GM12878 (cell line): Measurements from ENCODE around the gene MIEF1. TPM values are rescaled to one million over a fixed set of nuclear protein-coding genes. Genes with fewer than 3 reads are reported as not detected.

Experiments
- ATAC-seq: fragments of 200-7000 bp; cut with Tn5 transposase; 3 replicates; pipeline ENCODE4 v1.9.1; 2020; ENCODE audit warnings: mild to moderate bottlenecking, moderate library complexity
- BruUV-seq: library from RNA; stranded (reverse); fragments of 400-500 nt; replicated peaks from 2 replicates; lab custom pipeline; 2021; lab: Mats Ljungman, UMichigan
- CTCF ChIA-PET: fragments of 300-600 bp; sonication (Branson Sonifier 250); formaldehyde crosslinking; extraction: SDS; loops from one replicate; lab custom pipeline; 2021; ENCODE audit warnings: inconsistent platforms; lab: Yijun Ruan, JAX
- POLR2A ChIA-PET: fragments of 350-600 bp; formaldehyde crosslinking; extraction: SDS; loops from one replicate; lab custom pipeline; 2021; ENCODE audit warnings: inconsistent platforms; lab: Charles Lee
- RAD21 ChIA-PET: fragments of 300-600 bp; sonication (Branson Sonifier 250); formaldehyde crosslinking; loops from one replicate; lab custom pipeline; 2023; ENCODE audit warnings: antibody characterized with exemption; ENCODE audit not compliant: unreplicated experiment; lab: Charles Lee
- SMC1A ChIA-PET: fragments of 300-600 bp; sonication (Branson Sonifier 250); formaldehyde crosslinking; loops from one replicate; lab custom pipeline; 2023; ENCODE audit not compliant: unreplicated experiment, uncharacterized antibody; lab: Charles Lee
- DNase-seq: peaks from one replicate; pipeline ENCODE4 v3.0.0-alpha.2; 2011; ENCODE audit warnings: low read depth, low spot score
- FAIRE-seq: peaks from 3 replicates; lab custom pipeline; 2011; peaks lifted over from hg19 to GRCh38; lab: Jason Lieb, UNC
- H2AFZ ChIP-seq: 2 replicates; pipeline ENCODE4 v1.6.0; 2011; ENCODE audit warnings: low read depth, low read length, control low read depth; ENCODE audit not compliant: control insufficient read depth
- H3K27ac ChIP-seq: 2 replicates; pipeline ENCODE4 v1.5.1; 2011; ENCODE audit warnings: control low read depth; ENCODE audit not compliant: control insufficient read depth, insufficient read depth
- H3K27me3 ChIP-seq, 2 experiments: replicated peaks in 1 of 2; 2 replicates each; pipeline versions ENCODE4 v1.6.0 to v1.6.1; 2011; ENCODE audit warnings: low read length in 1 of 2; ENCODE audit not compliant: control insufficient read depth in 2 of 2, insufficient read depth in 2 of 2
- H3K36me3 ChIP-seq, 2 experiments: 2 replicates each; pipeline ENCODE4 v1.5.1; 2011; ENCODE audit warnings: low read length in 1 of 2; ENCODE audit not compliant: control insufficient read depth in 2 of 2, insufficient read depth in 2 of 2
- H3K4me1 ChIP-seq: 2 replicates; pipeline ENCODE4 v1.6.1; 2011; ENCODE audit warnings: mild to moderate bottlenecking, low read length, moderate library complexity, mixed read lengths; ENCODE audit not compliant: control insufficient read depth, insufficient read depth
- H3K4me2 ChIP-seq: 2 replicates; pipeline ENCODE4 v1.6.0; 2011; ENCODE audit warnings: control low read depth; ENCODE audit not compliant: control insufficient read depth, insufficient read depth
- H3K4me3 ChIP-seq: fragments of 200-600 bp; sonication (generic); 2 replicates; pipeline ENCODE4 v1.5.1; 2016
- H3K79me2 ChIP-seq: 2 replicates; pipeline ENCODE4 v1.6.0; 2011; ENCODE audit warnings: low read length; ENCODE audit not compliant: control insufficient read depth, insufficient read depth
- H3K9ac ChIP-seq: 2 replicates; pipeline ENCODE4 v1.8.0; 2011; ENCODE audit warnings: low read length, control low read depth, mixed read lengths; ENCODE audit not compliant: control insufficient read depth, insufficient read depth
- H3K9me3 ChIP-seq: replicated peaks from 3 replicates; pipeline ENCODE4 v1.5.1; 2011; ENCODE audit warnings: mild to moderate bottlenecking, low read length; ENCODE audit not compliant: control insufficient read depth, insufficient read depth
- H4K20me1 ChIP-seq: 2 replicates; pipeline ENCODE4 v1.6.0; 2011; ENCODE audit not compliant: control insufficient read depth, insufficient read depth
- ELK1 ChIP-seq: IDR thresholded peaks from 2 replicates; pipeline ENCODE4 v1.6.1; 2012; ENCODE audit warnings: low read depth, low read length, improper control_type of control experiment
- EZH2 ChIP-seq: IDR thresholded peaks from 2 replicates; pipeline ENCODE4 v1.6.1; 2012; ENCODE audit warnings: low read depth, mild to moderate bottlenecking, control low read depth, inconsistent platforms, low read length, borderline replicate concordance; ENCODE audit not compliant: control insufficient read depth
- FOXM1 ChIP-seq: IDR thresholded peaks from 2 replicates; pipeline ENCODE4 v1.6.1; 2012; ENCODE audit warnings: low read depth, mild to moderate bottlenecking, inconsistent platforms, low read length, moderate library complexity
- REST ChIP-seq: IDR thresholded peaks from 2 replicates; pipeline ENCODE4 v1.6.1; 2012; ENCODE audit warnings: mild to moderate bottlenecking, low read depth, low read length
- TARDBP ChIP-seq: IDR thresholded peaks from 2 replicates; pipeline ENCODE4 v1.6.1; 2016; ENCODE audit warnings: borderline replicate concordance
- WGBS: methylation state at CpG from one replicate; pipeline ENCODE4 v1.1.6; 2016; ENCODE audit warnings: low lambda C conversion rate; ENCODE audit not compliant: insufficient replicate concordance, insufficient coverage; ENCODE audit errors: missing lambda C conversion rate; 5-methylcytosine and 5-hydroxymethylcytosine counted together
- in situ Hi-C: fragments of 300-500 bp; cut with MboI; formaldehyde crosslinking; loops from 9 replicates; pipeline ENCODE4 v1.14.3; 2018; ENCODE audit warnings: mixed read lengths
- intact Hi-C: fragments of 100-400 bp; cut with micrococcal nuclease; formaldehyde crosslinking; loops from one replicate; pipeline ENCODE4 v1.14.2; 2022; ENCODE audit not compliant: unreplicated experiment
- polyA plus RNA-seq, 11 experiments: library from polyadenylated mRNA; depleted of rRNA in 4 of 11; unstranded in 6 of 11; stranded (reverse) in 5 of 11; fragments of >200 nt; fragmentation: Nextera tagmentation in 4 of 11; fragmentation: Illumina TruSeq in 1 of 11; extraction: Ambion mirVana in 4 of 11; extraction: Trizol in 1 of 11; gene quantifications; 1 replicate in 1 of 11; 2 replicates in 10 of 11; pipeline versions ENCODE4 v1.2.1 to v1.2.3, GENCODE V29; 2011 to 2016; ENCODE audit warnings: inconsistent platforms in 2 of 11, missing spikeins in 2 of 11, low read depth in 1 of 11
- total RNA-seq, 4 experiments: library from RNA; depleted of rRNA in 3 of 4; stranded (reverse); fragments of >200 nt in 3 of 4; fragmentation: Illumina TruSeq in 1 of 4; extraction: Trizol in 1 of 4; gene quantifications; 2 replicates each; pipeline versions ENCODE4 v1.2.1 to v1.2.3, GENCODE V29; 2013 to 2021
- TF ChIP-seq, protein P1 (sequence below): fragments of 450-650 bp; IDR thresholded peaks from 2 replicates; pipeline ENCODE4 v1.6.1; 2018; ENCODE audit warnings: borderline replicate concordance, mild to moderate bottlenecking; ENCODE audit not compliant: partially characterized antibody
- TF ChIP-seq, protein P2 (sequence below): IDR thresholded peaks from 2 replicates; pipeline ENCODE4 v1.6.1; 2011; ENCODE audit warnings: borderline replicate concordance, low read depth, mild to moderate bottlenecking, moderate library complexity, low read length; ENCODE audit not compliant: insufficient read depth, poor library complexity, severe bottlenecking
- TF ChIP-seq, protein P3 (sequence below): fragments of 450-650 bp; IDR thresholded peaks from 2 replicates; pipeline ENCODE4 v1.6.1; 2017; ENCODE audit warnings: mild to moderate bottlenecking, moderate library complexity

Gene MIEF1
- total and polyA plus RNA-seq, 10 of the 15 experiments (the other 5 are each of a cell fraction or from before 2014, with no cell fraction given) = 12.4 to 52.3 (median 29.3) TPM

DNA sequence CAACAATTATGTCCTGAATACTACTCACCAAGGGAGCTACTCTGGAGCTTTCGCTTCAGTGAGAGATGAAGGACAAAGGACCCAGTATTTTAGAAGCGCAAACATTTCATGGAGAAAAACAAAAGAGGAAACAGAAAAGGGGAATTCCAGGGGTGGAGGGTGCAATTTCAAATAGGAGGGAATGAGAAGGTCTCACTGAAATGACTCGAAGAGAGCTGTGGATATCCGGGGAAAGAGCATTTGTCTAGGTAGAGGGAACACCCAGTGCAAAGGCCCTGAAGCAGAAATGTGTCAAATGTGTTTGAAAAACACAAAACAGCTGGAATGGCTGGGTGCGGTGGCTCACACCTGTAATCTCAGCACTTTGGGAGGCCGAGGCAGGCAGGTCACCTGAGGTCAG, 28.0 kb downstream of the MIEF1 start:
- H3K4me2 ChIP-seq = peak overlapping the region; percentile 100
- peaks cover 48% of the 10 kb centered on the region for H3K4me1 ChIP-seq
- BruUV-seq = no TSS peak
- intact Hi-C loops (loop anchor here (5.0 kb wide), 1 partner anchor 817 kb away; the partner anchor contains the start of gene ADSL), in situ Hi-C loops (no loop called here)
- H4K20me1 ChIP-seq = peaks cover 3% of the 10 kb centered on the region
- H3K9me3 ChIP-seq = no peaks in the 10 kb centered on the region
- RAD21 ChIA-PET = interaction anchor here (0.9 to 4.7 kb wide), 15 partner anchors 10 to 514 kb away, joined by 3 to 44 read pairs (median 10); partner anchors contain the start of genes ATF4, MIEF1, RPL3 and TAB1
- DNase-seq (no peak), FAIRE-seq (no peak), ATAC-seq (no peak)
- H3K4me3 ChIP-seq = peak overlapping the region; percentile 99; the same call in 1 of the 2 replicates
- CTCF ChIA-PET = interaction anchor here (0.8 to 17.8 kb wide), 20 partner anchors 10 to 691 kb away, joined by 3 to 372 read pairs (median 7); partner anchors contain the start of genes ATF4, MIEF1, RPL3 and SYNGR1
- POLR2A ChIA-PET = interaction anchor here (0.7 to 2.6 kb wide), 9 partner anchors 7 to 514 kb away, joined by 3 to 10 read pairs (median 5); partner anchors contain the start of genes ATF4, MIEF1, RPL3 and TAB1
- no peaks in the 10 kb centered on the region for H3K27me3 ChIP-seq
- no peak overlapping the region for H2AFZ ChIP-seq
- H3K79me2 ChIP-seq = peaks cover 49% of the 10 kb centered on the region
- peak overlapping the region; percentile 96 for H3K27ac ChIP-seq
- SMC1A ChIA-PET = interaction anchor here (0.7 to 2.9 kb wide), 14 partner anchors 10 to 359 kb away, joined by 3 to 30 read pairs (median 9); partner anchors contain the start of genes ATF4, MIEF1 and TAB1
- peaks cover 0 to 5% of the 10 kb centered on the region in 2 experiments; a peak in 2 of 4 replicates for H3K36me3 ChIP-seq
- WGBS = 39% methylated on average over 6 of the region's 6 CpGs
- peak overlapping the region; percentile 67 for H3K9ac ChIP-seq
- TF ChIP-seq, protein P1, sequence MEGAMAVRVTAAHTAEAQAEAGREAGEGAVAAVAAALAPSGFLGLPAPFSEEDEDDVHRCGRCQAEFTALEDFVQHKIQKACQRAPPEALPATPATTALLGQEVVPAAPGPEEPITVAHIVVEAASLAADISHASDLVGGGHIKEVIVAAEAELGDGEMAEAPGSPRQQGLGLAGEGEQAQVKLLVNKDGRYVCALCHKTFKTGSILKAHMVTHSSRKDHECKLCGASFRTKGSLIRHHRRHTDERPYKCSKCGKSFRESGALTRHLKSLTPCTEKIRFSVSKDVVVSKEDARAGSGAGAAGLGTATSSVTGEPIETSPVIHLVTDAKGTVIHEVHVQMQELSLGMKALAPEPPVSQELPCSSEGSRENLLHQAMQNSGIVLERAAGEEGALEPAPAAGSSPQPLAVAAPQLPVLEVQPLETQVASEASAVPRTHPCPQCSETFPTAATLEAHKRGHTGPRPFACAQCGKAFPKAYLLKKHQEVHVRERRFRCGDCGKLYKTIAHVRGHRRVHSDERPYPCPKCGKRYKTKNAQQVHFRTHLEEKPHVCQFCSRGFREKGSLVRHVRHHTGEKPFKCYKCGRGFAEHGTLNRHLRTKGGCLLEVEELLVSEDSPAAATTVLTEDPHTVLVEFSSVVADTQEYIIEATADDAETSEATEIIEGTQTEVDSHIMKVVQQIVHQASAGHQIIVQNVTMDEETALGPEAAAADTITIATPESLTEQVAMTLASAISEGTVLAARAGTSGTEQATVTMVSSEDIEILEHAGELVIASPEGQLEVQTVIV = no peak
- no peak for TF ChIP-seq FOXM1
- TF ChIP-seq, protein P2, sequence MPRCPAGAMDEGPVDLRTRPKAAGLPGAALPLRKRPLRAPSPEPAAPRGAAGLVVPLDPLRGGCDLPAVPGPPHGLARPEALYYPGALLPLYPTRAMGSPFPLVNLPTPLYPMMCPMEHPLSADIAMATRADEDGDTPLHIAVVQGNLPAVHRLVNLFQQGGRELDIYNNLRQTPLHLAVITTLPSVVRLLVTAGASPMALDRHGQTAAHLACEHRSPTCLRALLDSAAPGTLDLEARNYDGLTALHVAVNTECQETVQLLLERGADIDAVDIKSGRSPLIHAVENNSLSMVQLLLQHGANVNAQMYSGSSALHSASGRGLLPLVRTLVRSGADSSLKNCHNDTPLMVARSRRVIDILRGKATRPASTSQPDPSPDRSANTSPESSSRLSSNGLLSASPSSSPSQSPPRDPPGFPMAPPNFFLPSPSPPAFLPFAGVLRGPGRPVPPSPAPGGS = no peak
- TF ChIP-seq TARDBP = no peak
- no peak for TF ChIP-seq ELK1
- TF ChIP-seq, protein P3, sequence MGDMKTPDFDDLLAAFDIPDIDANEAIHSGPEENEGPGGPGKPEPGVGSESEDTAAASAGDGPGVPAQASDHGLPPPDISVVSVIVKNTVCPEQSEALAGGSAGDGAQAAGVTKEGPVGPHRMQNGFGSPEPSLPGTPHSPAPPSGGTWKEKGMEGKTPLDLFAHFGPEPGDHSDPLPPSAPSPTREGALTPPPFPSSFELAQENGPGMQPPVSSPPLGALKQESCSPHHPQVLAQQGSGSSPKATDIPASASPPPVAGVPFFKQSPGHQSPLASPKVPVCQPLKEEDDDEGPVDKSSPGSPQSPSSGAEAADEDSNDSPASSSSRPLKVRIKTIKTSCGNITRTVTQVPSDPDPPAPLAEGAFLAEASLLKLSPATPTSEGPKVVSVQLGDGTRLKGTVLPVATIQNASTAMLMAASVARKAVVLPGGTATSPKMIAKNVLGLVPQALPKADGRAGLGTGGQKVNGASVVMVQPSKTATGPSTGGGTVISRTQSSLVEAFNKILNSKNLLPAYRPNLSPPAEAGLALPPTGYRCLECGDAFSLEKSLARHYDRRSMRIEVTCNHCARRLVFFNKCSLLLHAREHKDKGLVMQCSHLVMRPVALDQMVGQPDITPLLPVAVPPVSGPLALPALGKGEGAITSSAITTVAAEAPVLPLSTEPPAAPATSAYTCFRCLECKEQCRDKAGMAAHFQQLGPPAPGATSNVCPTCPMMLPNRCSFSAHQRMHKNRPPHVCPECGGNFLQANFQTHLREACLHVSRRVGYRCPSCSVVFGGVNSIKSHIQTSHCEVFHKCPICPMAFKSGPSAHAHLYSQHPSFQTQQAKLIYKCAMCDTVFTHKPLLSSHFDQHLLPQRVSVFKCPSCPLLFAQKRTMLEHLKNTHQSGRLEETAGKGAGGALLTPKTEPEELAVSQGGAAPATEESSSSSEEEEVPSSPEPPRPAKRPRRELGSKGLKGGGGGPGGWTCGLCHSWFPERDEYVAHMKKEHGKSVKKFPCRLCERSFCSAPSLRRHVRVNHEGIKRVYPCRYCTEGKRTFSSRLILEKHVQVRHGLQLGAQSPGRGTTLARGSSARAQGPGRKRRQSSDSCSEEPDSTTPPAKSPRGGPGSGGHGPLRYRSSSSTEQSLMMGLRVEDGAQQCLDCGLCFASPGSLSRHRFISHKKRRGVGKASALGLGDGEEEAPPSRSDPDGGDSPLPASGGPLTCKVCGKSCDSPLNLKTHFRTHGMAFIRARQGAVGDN = no peak
- TF ChIP-seq REST = no peak
- TF ChIP-seq EZH2 = no peak
